GM11168 (cell line): Measurements from ENCODE around the gene HOXB4.

Source experiments
- in situ Hi-C: fragments of 300-500 bp; cut with MboI; formaldehyde crosslinking; loops from one replicate; pipeline ENCODE4 v1.12.0; 2022; ENCODE audit warnings: low sequenced_read_pairs; ENCODE audit not compliant: unreplicated experiment

HOXB4 gene

GRCh38 chr17:48549914-48550501 is 28.1 kb downstream of the HOXB4 start:
- in situ Hi-C loops, result no loop called here

GRCh38 chr17:48549281-48549630 is 28.9 kb downstream of the HOXB4 start:
- in situ Hi-C loops, result no loop called here

- in situ Hi-C loops, result no loop called here
These were observed 29.4 kb downstream of the HOXB4 start for GRCh38 chr17:48548523-48549280.

GRCh38 chr17:48547808-48548522 is 30.2 kb downstream of the HOXB4 start:
- in situ Hi-C loops, result no loop called here

- in situ Hi-C loops, result no loop called here
These were observed 31.0 kb downstream of the HOXB4 start for GRCh38 chr17:48546924-48547807.

GRCh38 chr17:48546137-48546923 is 31.8 kb downstream of the HOXB4 start:
- in situ Hi-C loops, result no loop called here

GRCh38 chr17:48545539-48545938 is 32.6 kb downstream of the HOXB4 start:
- in situ Hi-C loops, result no loop called here

GRCh38 chr17:48545022-48545375 is 33.2 kb downstream of the HOXB4 start, which contains the start of gene HOXB2:
HOXB2 (minus strand) TSS chr17:48545109; CDS start chr17:48544911, 198 bp downstream.
- in situ Hi-C loops, result no loop called here

- in situ Hi-C loops, result no loop called here
These were observed 33.7 kb downstream of the HOXB4 start for GRCh38 chr17:48544349-48545021.

- in situ Hi-C loops, result no loop called here
These were observed 34.2 kb downstream of the HOXB4 start for GRCh38 chr17:48543854-48544348.

GRCh38 chr17:48543107-48543853 is 34.9 kb downstream of the HOXB4 start:
- in situ Hi-C loops, result no loop called here

- in situ Hi-C loops, result no loop called here
These were observed 35.4 kb downstream of the HOXB4 start for GRCh38 chr17:48542698-48543106.

GRCh38 chr17:48542114-48542656 is 36.0 kb downstream of the HOXB4 start:
- in situ Hi-C loops, result no loop called here

- in situ Hi-C loops, result no loop called here
These were observed 36.5 kb downstream of the HOXB4 start for GRCh38 chr17:48541577-48542113.

GRCh38 chr17:48541036-48541576 is 37.0 kb downstream of the HOXB4 start:
- in situ Hi-C loops, result no loop called here

- in situ Hi-C loops, result no loop called here
These were observed 37.9 kb downstream of the HOXB4 start for GRCh38 chr17:48540213-48540612.

- in situ Hi-C loops, result loop anchor here (5.0 kb wide), 1 partner anchor 37 kb away; no protein-coding TSS in a partner anchor
These were observed 39.0 kb downstream of the HOXB4 start for GRCh38 chr17:48539177-48539576.
